ENCODE data around the gene GATAD2A.

Gene GATAD2A

GRCh38 chr19:19405971-19406877 is 749 bp downstream of the GATAD2A start:
- TF ChIP-seq POLR2A (IDR thresholded peaks at IDR 0.05; ENCODE audit: low read length): no peak
- no peak for TF ChIP-seq GATA1 (IDR thresholded peaks at IDR 0.05; ENCODE audit: low read depth, low read length)
- DNase-seq: peak; percentile 77 to 81

- TF ChIP-seq POLR2A (IDR thresholded peaks at IDR 0.05; ENCODE audit: low read length) (no peak), GATA1 (IDR thresholded peaks at IDR 0.05; ENCODE audit: low read depth, low read length) (no peak)
- DNase-seq: peak; percentile 80 to 82
Observed at GRCh38 chr19:19406878-19407632, 1.6 kb downstream of the GATAD2A start.

- DNase-seq: no peak
Observed at GRCh38 chr19:19407633-19407930, 2.1 kb downstream of the GATAD2A start.

GRCh38 chr19:19409205-19409604 is 3.7 kb downstream of the GATAD2A start:
- no peak for DNase-seq

More at GRCh38 chr19:19407633-19407930, 2.1 kb downstream of the GATAD2A start:
- TF ChIP-seq GATA1 (IDR thresholded peaks at IDR 0.05; ENCODE audit: low read depth, low read length): no peak
- no peak for TF ChIP-seq POLR2A (IDR thresholded peaks at IDR 0.05; ENCODE audit: low read length)

GRCh38 chr19:19409631-19410030 is 4.2 kb downstream of the GATAD2A start:
- no peak for DNase-seq
- TF ChIP-seq GATA1 (IDR thresholded peaks at IDR 0.05; ENCODE audit: low read depth, low read length) (no peak), POLR2A (IDR thresholded peaks at IDR 0.05; ENCODE audit: low read length) (no peak)

More at GRCh38 chr19:19409205-19409604, 3.7 kb downstream of the GATAD2A start:
- TF ChIP-seq POLR2A (IDR thresholded peaks at IDR 0.05; ENCODE audit: low read length) (no peak), GATA1 (IDR thresholded peaks at IDR 0.05; ENCODE audit: low read depth, low read length) (no peak)

- TF ChIP-seq POLR2A (IDR thresholded peaks at IDR 0.05; ENCODE audit: low read length): no peak
- TF ChIP-seq GATA1 (IDR thresholded peaks at IDR 0.05; ENCODE audit: low read depth, low read length): no peak
- peak; percentile 44 to 61 for DNase-seq
Observed at GRCh38 chr19:19410553-19411550, 5.4 kb downstream of the GATAD2A start.

GRCh38 chr19:19416280-19416679 is 10.8 kb downstream of the GATAD2A start:
- no peak for TF ChIP-seq GATA1 (IDR thresholded peaks at IDR 0.05; ENCODE audit: low read depth, low read length)
- TF ChIP-seq POLR2A (IDR thresholded peaks at IDR 0.05; ENCODE audit: low read length): no peak
- no peak for DNase-seq

- TF ChIP-seq POLR2A (IDR thresholded peaks at IDR 0.05; ENCODE audit: low read length): no peak
- DNase-seq: no peak
Observed at GRCh38 chr19:19417046-19417445, 11.6 kb downstream of the GATAD2A start.

- TF ChIP-seq GATA1 (IDR thresholded peaks at IDR 0.05; ENCODE audit: low read depth, low read length): no peak
- DNase-seq: no peak
Observed at GRCh38 chr19:19417628-19418245, 12.3 kb downstream of the GATAD2A start.

- no peak for TF ChIP-seq GATA1 (IDR thresholded peaks at IDR 0.05; ENCODE audit: low read depth, low read length)
- TF ChIP-seq POLR2A (IDR thresholded peaks at IDR 0.05; ENCODE audit: low read length): no peak
Observed at GRCh38 chr19:19418555-19419260, 13.2 kb downstream of the GATAD2A start.

GRCh38 chr19:19420570-19421298 is 15.3 kb downstream of the GATAD2A start:
- DNase-seq: no peak
- TF ChIP-seq GATA1 (IDR thresholded peaks at IDR 0.05; ENCODE audit: low read depth, low read length) (no peak), POLR2A (IDR thresholded peaks at IDR 0.05; ENCODE audit: low read length) (no peak)

More at GRCh38 chr19:19418555-19419260, 13.2 kb downstream of the GATAD2A start:
- no peak for DNase-seq

- no peak for DNase-seq
- TF ChIP-seq POLR2A (IDR thresholded peaks at IDR 0.05; ENCODE audit: low read length): no peak
- no peak for TF ChIP-seq GATA1 (IDR thresholded peaks at IDR 0.05; ENCODE audit: low read depth, low read length)
Observed at GRCh38 chr19:19421299-19421696, 15.8 kb downstream of the GATAD2A start.
